ENCODE measurements around the gene CACNA2D3.
A peak's percentile ranks its signal among the peaks of the same experiment; 100 is the strongest.

Gene CACNA2D3

DNA sequence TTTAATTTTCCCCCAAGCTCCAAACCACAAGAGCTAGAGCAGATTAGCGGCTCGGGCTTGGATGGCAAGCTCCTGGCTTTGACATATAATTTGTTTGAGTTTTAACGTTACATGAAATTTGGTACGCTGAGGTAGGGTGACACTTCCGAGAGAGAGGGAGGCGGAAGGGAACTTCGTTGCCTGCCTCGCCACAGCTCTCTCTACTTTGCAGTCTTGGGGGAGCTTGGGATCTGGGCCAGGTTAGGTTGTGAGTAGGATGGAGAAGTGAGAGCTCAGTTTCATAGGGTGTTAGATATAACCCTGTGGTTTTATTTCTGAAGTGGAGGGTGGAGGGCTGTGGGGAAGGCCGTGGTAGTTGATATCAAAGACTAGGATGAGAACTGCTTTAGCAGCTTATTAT lies 765.8 kb downstream of the CACNA2D3 start:
- Histone ChIP-seq H3K27me3 (ENCODE audit: control insufficient read depth in 3 of 3, insufficient read depth in 3 of 3, low read depth in 1 of 3, low read length in 3 of 3) (peaks cover 0 to 4% (median 0%) of the 10 kb centered on the region in 3 experiments), H3K79me1 (ENCODE audit: low read depth, low read length) (no peaks in the 10 kb centered on the region)
- no peak for DNase-seq (ENCODE audit: low spot score)

DNA sequence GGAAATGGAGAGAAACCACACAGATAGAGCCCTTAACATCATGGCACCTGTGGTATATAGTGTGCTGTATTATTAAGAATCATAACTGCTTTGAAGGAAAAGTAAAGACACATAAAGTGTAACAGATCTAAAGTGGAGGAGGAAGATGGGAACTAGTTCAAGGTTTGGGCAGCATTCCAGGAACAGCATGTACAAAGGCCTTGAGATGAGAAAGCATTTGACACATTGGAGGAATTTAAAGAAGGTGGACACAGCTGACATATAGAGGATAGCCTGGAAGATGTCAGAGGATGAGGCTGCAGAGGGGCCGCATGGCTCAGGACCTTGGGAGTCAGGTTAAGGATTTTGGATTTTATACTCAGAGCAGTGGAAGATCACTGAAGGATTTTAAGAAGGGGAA lies 766.5 kb downstream of the CACNA2D3 start:
- Histone ChIP-seq H2BK12ac (ENCODE audit: low read length) (no peak overlapping the region), H3K9ac (ENCODE audit: low read depth, low read length, poor library complexity) (no peak overlapping the region), H2AFZ (ENCODE audit: low read length) (no peak overlapping the region), H2BK5ac (ENCODE audit: low read length) (no peak overlapping the region), H3K4ac (ENCODE audit: low read length) (no peak overlapping the region), H3K4me3 (ENCODE audit: low read length in 2 of 2) (no peak overlapping the region), H3K23ac (ENCODE audit: low read depth, low read length, poor library complexity) (no peak overlapping the region), H4K91ac (ENCODE audit: low read depth, low read length, poor library complexity) (no peak overlapping the region), H3K14ac (ENCODE audit: low read length) (no peak overlapping the region), H3K27ac (replicated peaks; ENCODE audit: low read length) (no peak overlapping the region), H4K8ac (ENCODE audit: low read depth, low read length) (no peak overlapping the region), H3K4me1 (ENCODE audit: control insufficient read depth in 2 of 2, insufficient read depth in 1 of 2, low read depth in 1 of 2, low read length in 2 of 2) (peaks cover 4 to 5% of the 10 kb centered on the region in 2 donors), H2BK120ac (ENCODE audit: low read depth, low read length) (no peak overlapping the region), H3K27me3 (ENCODE audit: control insufficient read depth in 3 of 3, insufficient read depth in 3 of 3, low read depth in 1 of 3, low read length in 3 of 3) (peaks cover 0 to 4% (median 0%) of the 10 kb centered on the region in 3 experiments), H2AK5ac (ENCODE audit: low read depth, low read length) (no peak overlapping the region), H3K36me3 (replicated peaks in 1 of 2; ENCODE audit: control insufficient read depth in 2 of 2, insufficient read depth in 2 of 2, low read length in 2 of 2) (no peaks in the 10 kb centered on the region), H3K18ac (ENCODE audit: low read length) (no peak overlapping the region), H3K9me3 (replicated peaks in 1 of 2; ENCODE audit: control insufficient read depth in 2 of 2, insufficient read depth in 1 of 2, low read depth in 1 of 2, low read length in 2 of 2) (no peaks in the 10 kb centered on the region), H3K4me2 (ENCODE audit: insufficient read depth, low read length, poor library complexity, severe bottlenecking) (no peak overlapping the region), H2BK15ac (ENCODE audit: low read length) (no peak overlapping the region), H3K79me1 (ENCODE audit: low read depth, low read length) (no peaks in the 10 kb centered on the region)
- no peak for DNase-seq (ENCODE audit: low spot score)
- no CpG with 5 or more reads among the region's 1 CpG for WGBS, 2 donors (ENCODE audit: extremely low coverage in 2 of 2, insufficient read length in 2 of 2, insufficient replicate concordance in 1 of 2)

More for the DNA sequence above, 765.8 kb downstream of the CACNA2D3 start:
- H3K4ac ChIP-seq (ENCODE audit: low read length) = no peak overlapping the region
- H2BK5ac ChIP-seq (ENCODE audit: low read length) = no peak overlapping the region
- no peak overlapping the region for H3K4me2 ChIP-seq (ENCODE audit: insufficient read depth, low read length, poor library complexity, severe bottlenecking)
- no peak overlapping the region for H2BK12ac ChIP-seq (ENCODE audit: low read length)
- H2AFZ ChIP-seq (ENCODE audit: low read length) = no peak overlapping the region
- no peak overlapping the region for H3K4me3 ChIP-seq (ENCODE audit: low read length in 2 of 2)
- H3K4me1 ChIP-seq (ENCODE audit: control insufficient read depth in 2 of 2, insufficient read depth in 1 of 2, low read depth in 1 of 2, low read length in 2 of 2) = peaks cover 4 to 5% of the 10 kb centered on the region in 2 donors
- H3K9ac ChIP-seq (ENCODE audit: low read depth, low read length, poor library complexity) = no peak overlapping the region
- no peak overlapping the region for H4K8ac ChIP-seq (ENCODE audit: low read depth, low read length)
- H4K91ac ChIP-seq (ENCODE audit: low read depth, low read length, poor library complexity) = no peak overlapping the region
- no peak overlapping the region for H3K23ac ChIP-seq (ENCODE audit: low read depth, low read length, poor library complexity)
- no peaks in the 10 kb centered on the region for H3K36me3 ChIP-seq (replicated peaks in 1 of 2; ENCODE audit: control insufficient read depth in 2 of 2, insufficient read depth in 2 of 2, low read length in 2 of 2)
- H3K27ac ChIP-seq (replicated peaks; ENCODE audit: low read length) = no peak overlapping the region
- H3K18ac ChIP-seq (ENCODE audit: low read length) = no peak overlapping the region
- H2AK5ac ChIP-seq (ENCODE audit: low read depth, low read length) = no peak overlapping the region
- H3K14ac ChIP-seq (ENCODE audit: low read length) = no peak overlapping the region
- no peak overlapping the region for H2BK120ac ChIP-seq (ENCODE audit: low read depth, low read length)
- H2BK15ac ChIP-seq (ENCODE audit: low read length) = no peak overlapping the region
- WGBS, 2 donors (ENCODE audit: extremely low coverage in 2 of 2, insufficient read length in 2 of 2, insufficient replicate concordance in 1 of 2) = no CpG with 5 or more reads among the region's 9 CpGs
- H3K9me3 ChIP-seq (replicated peaks in 1 of 2; ENCODE audit: control insufficient read depth in 2 of 2, insufficient read depth in 1 of 2, low read depth in 1 of 2, low read length in 2 of 2) = no peaks in the 10 kb centered on the region

DNA sequence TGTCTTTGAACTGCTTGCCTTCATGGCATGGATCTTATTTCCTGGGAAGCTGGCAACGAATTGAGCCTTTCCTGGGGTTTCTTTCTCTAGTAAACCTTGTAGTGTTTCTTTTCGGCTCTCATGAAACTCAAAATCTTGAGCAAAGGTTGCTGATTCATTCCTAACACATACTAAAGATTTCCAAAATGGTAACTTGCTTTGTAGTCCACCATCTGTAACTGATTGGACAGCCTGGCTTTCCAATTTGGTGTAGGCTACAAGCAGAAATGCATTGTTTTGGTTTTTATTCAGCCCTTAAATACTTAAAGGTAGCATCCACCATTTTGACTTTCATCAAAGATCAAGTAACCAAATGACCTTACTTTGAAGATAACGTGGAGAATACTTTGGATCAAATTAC lies 767.4 kb downstream of the CACNA2D3 start:
- H2BK12ac ChIP-seq (ENCODE audit: low read length) = no peak overlapping the region
- H4K91ac ChIP-seq (ENCODE audit: low read depth, low read length, poor library complexity) = no peak overlapping the region
- WGBS, 2 donors (ENCODE audit: extremely low coverage in 2 of 2, insufficient read length in 2 of 2, insufficient replicate concordance in 1 of 2) = no CpG with 5 or more reads among the region's 3 CpGs

DNA sequence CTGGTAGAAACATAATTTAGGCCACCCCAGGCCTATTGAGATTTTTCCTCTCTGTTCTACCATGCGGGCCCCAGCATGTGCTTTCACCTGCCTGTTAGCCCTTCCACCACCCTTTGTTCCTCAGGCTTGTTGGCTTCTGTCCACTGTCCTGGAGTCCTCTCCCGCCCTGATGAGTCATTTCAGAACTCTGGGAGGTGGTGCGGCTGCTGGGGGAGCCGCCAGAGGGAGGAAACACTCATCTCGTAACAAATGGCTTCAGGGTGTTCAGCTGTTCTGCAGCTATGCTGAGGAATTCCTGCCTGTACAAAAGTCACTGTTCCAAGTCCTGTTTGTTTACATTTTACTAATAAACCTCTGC lies 769.2 kb downstream of the CACNA2D3 start:
- Histone ChIP-seq H2BK12ac (ENCODE audit: low read length) (no peak overlapping the region), H3K14ac (ENCODE audit: low read length) (no peak overlapping the region), H3K4me1 (ENCODE audit: control insufficient read depth in 2 of 2, insufficient read depth in 1 of 2, low read depth in 1 of 2, low read length in 2 of 2) (peaks cover 4 to 5% of the 10 kb centered on the region in 2 donors), H2BK15ac (ENCODE audit: low read length) (no peak overlapping the region), H3K18ac (ENCODE audit: low read length) (peak overlapping the region; percentile 11), H3K4me2 (ENCODE audit: insufficient read depth, low read length, poor library complexity, severe bottlenecking) (no peak overlapping the region), H3K4ac (ENCODE audit: low read length) (no peak overlapping the region), H2BK120ac (ENCODE audit: low read depth, low read length) (no peak overlapping the region), H3K9me3 (replicated peaks in 1 of 2; ENCODE audit: control insufficient read depth in 2 of 2, insufficient read depth in 1 of 2, low read depth in 1 of 2, low read length in 2 of 2) (no peaks in the 10 kb centered on the region), H3K36me3 (replicated peaks in 1 of 2; ENCODE audit: control insufficient read depth in 2 of 2, insufficient read depth in 2 of 2, low read length in 2 of 2) (no peaks in the 10 kb centered on the region), H2AFZ (ENCODE audit: low read length) (peak overlapping the region; percentile 82), H3K9ac (ENCODE audit: low read depth, low read length, poor library complexity) (no peak overlapping the region), H4K8ac (ENCODE audit: low read depth, low read length) (no peak overlapping the region), H3K27me3 (ENCODE audit: control insufficient read depth in 3 of 3, insufficient read depth in 3 of 3, low read depth in 1 of 3, low read length in 3 of 3) (no peaks in the 10 kb centered on the region), H3K23ac (ENCODE audit: low read depth, low read length, poor library complexity) (no peak overlapping the region), H3K79me1 (ENCODE audit: low read depth, low read length) (no peaks in the 10 kb centered on the region), H2BK5ac (ENCODE audit: low read length) (no peak overlapping the region), H3K27ac (replicated peaks; ENCODE audit: low read length) (no peak overlapping the region), H3K4me3 (ENCODE audit: low read length in 2 of 2) (no peak overlapping the region), H2AK5ac (ENCODE audit: low read depth, low read length) (no peak overlapping the region), H4K91ac (ENCODE audit: low read depth, low read length, poor library complexity) (no peak overlapping the region)
- WGBS, 2 donors (ENCODE audit: extremely low coverage in 2 of 2, insufficient read length in 2 of 2, insufficient replicate concordance in 1 of 2) = no CpG with 5 or more reads among the region's 5 CpGs
- DNase-seq (ENCODE audit: low spot score) = no peak

More for the DNA sequence above, 767.4 kb downstream of the CACNA2D3 start:
- Histone ChIP-seq H2AFZ (ENCODE audit: low read length) (no peak overlapping the region), H3K27me3 (ENCODE audit: control insufficient read depth in 3 of 3, insufficient read depth in 3 of 3, low read depth in 1 of 3, low read length in 3 of 3) (peaks cover 0 to 4% (median 0%) of the 10 kb centered on the region in 3 experiments), H3K4ac (ENCODE audit: low read length) (no peak overlapping the region), H3K79me1 (ENCODE audit: low read depth, low read length) (no peaks in the 10 kb centered on the region), H3K14ac (ENCODE audit: low read length) (no peak overlapping the region), H3K4me2 (ENCODE audit: insufficient read depth, low read length, poor library complexity, severe bottlenecking) (no peak overlapping the region), H3K4me1 (ENCODE audit: control insufficient read depth in 2 of 2, insufficient read depth in 1 of 2, low read depth in 1 of 2, low read length in 2 of 2) (peaks cover 4 to 5% of the 10 kb centered on the region in 2 donors), H3K18ac (ENCODE audit: low read length) (no peak overlapping the region), H3K27ac (replicated peaks; ENCODE audit: low read length) (no peak overlapping the region), H4K8ac (ENCODE audit: low read depth, low read length) (no peak overlapping the region), H3K23ac (ENCODE audit: low read depth, low read length, poor library complexity) (no peak overlapping the region), H2BK5ac (ENCODE audit: low read length) (no peak overlapping the region), H2BK15ac (ENCODE audit: low read length) (no peak overlapping the region), H3K36me3 (replicated peaks in 1 of 2; ENCODE audit: control insufficient read depth in 2 of 2, insufficient read depth in 2 of 2, low read length in 2 of 2) (no peaks in the 10 kb centered on the region), H3K4me3 (ENCODE audit: low read length in 2 of 2) (no peak overlapping the region), H3K9me3 (replicated peaks in 1 of 2; ENCODE audit: control insufficient read depth in 2 of 2, insufficient read depth in 1 of 2, low read depth in 1 of 2, low read length in 2 of 2) (no peaks in the 10 kb centered on the region), H2BK120ac (ENCODE audit: low read depth, low read length) (no peak overlapping the region), H3K9ac (ENCODE audit: low read depth, low read length, poor library complexity) (no peak overlapping the region), H2AK5ac (ENCODE audit: low read depth, low read length) (no peak overlapping the region)
- DNase-seq (ENCODE audit: low spot score) = no peak

Data from neuronal stem cell (in vitro differentiated cells).